NCI-H1092 (cell line): ENCODE data around the gene ARHGAP15.

Source experiments
- DNase-seq: peaks from one replicate; lab custom pipeline; 2025; lab: John Stamatoyannopoulos, UW

Gene ARHGAP15

DNA sequence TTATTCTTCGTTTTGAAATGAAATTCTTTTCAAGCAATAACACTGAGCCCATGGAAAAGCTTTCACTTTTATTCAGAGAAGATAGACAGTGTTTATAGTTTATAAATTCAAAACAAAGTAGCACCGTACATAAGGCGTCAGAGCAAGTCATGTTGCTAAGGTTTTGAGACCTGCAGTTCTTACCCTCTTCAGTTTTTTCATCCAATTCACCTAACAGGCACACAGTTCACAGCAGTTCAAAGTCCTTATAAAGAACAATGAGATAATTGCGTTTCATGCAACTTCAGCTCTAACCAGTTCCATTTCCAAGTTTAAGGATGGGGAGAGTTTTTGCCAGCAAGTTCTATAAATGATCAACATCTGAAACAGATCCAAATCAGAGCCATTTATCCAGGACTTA, 96.7 kb downstream of the ARHGAP15 start:
- DNase-seq = no peak

GRCh38 chr2:143226714-143227541, 97.7 kb downstream of the ARHGAP15 start:
- no peak for DNase-seq

DNA sequence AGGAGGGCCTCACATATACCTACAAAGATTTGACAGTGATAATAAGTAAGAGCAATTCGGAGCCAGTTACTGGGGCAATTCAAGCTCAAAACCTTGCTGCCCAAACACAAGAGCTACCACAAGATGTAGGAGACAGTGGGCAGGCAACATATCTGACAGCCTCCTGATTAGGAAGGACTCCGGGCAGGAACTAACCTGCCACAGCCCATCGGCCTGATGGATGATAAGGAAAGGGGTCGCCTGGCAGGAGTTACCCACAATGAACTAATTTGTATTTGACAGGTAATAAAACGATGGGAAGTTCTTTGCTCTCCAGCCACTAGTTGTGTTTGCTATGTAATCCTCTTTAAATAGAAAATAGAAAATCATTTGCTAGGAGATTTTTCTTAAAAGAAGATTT, 100.2 kb downstream of the ARHGAP15 start:
- DNase-seq = no peak

DNA sequence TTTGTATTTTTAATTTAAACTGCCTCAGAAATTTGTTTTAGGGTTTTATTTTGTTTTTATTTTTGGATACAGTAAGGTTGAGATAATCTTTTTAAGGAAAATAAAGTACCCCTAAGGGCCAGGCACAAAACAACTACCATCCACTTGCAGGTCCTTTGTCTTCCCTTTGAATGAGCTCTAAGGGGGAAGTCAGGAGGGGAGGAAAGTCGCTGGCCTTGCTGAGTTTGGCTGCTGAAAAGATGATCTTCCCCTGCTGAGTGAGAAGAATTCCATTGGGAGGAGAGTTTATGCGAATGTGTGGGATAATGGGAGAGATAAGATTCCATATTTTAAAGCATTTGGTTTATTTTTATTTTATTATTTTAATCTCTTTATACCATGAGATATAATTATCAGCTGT, 100.7 kb downstream of the ARHGAP15 start:
- DNase-seq = no peak

DNA sequence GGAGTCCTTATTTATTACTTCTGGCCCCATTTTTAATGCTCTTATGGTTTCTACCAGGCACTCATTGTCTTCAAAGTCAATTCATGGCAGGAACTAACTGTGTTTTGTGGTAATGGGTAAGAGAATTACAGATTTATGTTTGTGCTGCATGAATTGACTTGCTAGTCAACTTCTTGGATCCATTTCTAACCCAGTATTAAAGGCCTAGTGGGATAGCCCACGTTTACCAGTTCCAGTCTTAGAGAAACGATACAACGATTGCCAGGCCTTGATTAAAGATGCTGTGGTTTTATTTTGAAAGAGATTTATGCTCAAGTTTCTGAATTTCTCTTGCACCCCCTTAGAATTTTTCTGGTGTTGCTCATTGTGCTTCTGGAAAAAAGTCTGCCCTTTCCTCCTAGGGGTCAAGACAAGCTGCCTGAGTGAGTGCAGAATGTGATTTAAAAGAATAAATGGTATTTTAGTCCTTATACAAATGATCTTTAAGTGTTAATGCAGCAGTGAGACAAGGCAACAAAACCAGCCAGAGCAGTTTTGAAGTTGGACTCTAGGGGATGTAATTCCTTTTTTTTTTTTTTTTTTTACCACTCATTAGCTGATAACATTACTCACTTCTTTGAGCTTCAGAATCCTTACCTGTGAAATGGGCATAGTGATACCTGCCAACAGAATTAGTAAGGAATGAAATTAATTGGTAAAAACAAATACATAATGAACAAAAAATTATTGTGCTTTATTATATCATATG, 101.5 kb downstream of the ARHGAP15 start:
- DNase-seq = no peak

DNA sequence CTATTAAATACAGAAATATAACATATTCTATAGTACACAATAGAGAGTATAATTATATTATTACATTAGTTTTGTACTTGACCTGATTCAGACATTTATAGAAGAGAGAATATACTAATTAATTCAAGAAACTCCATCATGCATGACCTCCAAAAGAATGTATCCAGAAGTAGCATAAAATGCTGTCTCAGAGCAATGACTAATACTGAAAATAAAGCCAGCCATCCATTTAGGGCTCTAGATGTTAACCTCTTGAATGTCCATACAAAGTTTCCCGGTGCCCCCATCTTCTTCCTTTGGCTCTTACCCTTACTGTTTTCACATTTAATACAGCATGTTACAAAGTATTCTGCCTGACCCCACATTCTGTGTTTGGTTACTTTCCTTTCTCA, 102.0 kb downstream of the ARHGAP15 start:
- DNase-seq = no peak

DNA sequence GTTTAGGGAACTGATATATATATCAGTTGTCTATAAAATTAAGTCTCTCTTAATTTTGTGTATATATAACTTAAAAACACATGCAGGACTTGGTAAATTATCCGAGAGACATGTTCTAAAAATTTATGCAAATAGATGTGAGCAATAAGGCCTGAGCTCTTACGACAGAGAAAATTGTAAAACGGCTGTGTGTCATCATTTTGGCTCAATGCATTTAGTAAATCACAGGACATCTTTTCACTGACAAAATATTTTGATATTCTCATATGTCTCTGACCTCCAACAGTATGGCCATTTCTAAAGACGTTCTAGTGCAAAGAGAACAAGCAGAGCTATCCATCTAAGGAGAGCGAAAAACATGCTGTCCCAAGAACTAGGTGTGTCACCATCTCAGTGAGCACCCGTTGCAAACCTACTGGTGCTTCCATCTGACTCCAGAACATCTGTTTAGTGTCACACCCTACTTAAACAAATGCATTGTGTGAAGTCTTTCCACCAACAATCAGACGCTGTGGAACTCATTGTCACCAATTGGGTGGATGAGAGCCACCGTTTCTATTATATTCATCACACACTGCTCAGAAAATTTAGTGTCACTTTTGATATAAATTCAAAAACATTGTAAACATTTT, 108.0 kb downstream of the ARHGAP15 start:
- no peak for DNase-seq

- no peak for DNase-seq
Observed at GRCh38 chr2:143241403-143242088, 112.3 kb downstream of the ARHGAP15 start.

GRCh38 chr2:143246246-143246645, 117.0 kb downstream of the ARHGAP15 start:
- DNase-seq = no peak

- no peak for DNase-seq
Observed at GRCh38 chr2:143246815-143247744, 117.9 kb downstream of the ARHGAP15 start.

- no peak for DNase-seq
Observed at GRCh38 chr2:143248631-143249030, 119.4 kb downstream of the ARHGAP15 start.

- no peak for DNase-seq
Observed at GRCh38 chr2:143251681-143252080, 122.5 kb downstream of the ARHGAP15 start.

- no peak for DNase-seq
Observed at GRCh38 chr2:143252138-143252907, 123.1 kb downstream of the ARHGAP15 start.

GRCh38 chr2:143254110-143254509, 124.9 kb downstream of the ARHGAP15 start:
- DNase-seq = no peak

- DNase-seq = no peak
Observed at GRCh38 chr2:143255086-143255485, 125.9 kb downstream of the ARHGAP15 start.

DNA sequence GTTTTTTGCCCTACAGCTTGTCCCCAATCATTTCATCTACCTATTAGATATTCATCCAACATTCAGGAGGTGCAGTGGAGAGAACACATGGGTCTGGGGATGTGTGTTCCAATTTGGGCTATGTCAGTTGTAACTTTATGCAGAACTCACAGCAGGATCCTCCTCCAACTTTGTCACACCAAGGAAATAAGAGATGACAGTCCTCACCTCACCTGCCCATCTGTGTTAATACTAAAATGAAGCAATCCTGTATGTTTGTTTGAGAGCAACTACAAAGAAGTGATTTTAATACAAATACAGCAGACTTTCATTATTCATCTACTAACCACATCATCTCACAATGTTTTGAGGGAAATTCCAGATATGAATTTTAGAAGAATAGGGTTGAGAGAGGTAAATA, 126.7 kb downstream of the ARHGAP15 start:
- DNase-seq = no peak

DNA sequence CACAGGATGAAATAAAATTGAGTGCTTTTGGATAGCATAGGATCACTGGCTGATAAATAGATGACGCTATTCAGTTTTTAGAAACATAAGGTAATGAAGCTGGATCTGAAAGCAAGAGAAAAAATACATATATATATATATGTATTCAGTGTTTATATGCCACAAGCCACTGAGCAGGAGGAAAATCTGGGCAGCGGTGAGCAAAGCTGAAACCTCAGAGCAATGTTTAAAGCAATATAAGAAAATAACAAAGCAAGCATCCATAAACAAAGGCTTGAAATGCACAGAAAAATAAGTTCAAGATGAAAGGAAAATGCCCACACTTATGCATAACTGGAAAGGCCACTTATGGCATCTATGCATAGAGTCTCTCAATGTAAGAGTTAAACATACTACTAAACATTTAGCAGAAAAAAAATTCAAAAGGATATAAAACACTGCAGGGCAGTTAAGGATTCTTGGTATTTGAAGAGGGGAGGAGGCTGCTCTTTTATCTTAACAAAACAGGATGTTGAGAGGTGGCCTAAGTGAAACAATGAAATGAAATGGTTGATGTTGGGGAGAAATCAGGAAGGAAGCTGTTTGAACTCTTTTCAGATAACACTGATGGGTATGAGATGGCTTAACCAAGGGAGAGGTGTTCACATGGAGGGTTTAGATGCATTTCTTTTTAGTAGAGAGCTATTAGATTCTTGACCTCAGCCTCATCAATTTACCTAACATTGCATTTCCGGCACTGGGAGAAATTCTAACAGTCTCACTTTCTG, 129.1 kb downstream of the ARHGAP15 start:
- DNase-seq = no peak

DNA sequence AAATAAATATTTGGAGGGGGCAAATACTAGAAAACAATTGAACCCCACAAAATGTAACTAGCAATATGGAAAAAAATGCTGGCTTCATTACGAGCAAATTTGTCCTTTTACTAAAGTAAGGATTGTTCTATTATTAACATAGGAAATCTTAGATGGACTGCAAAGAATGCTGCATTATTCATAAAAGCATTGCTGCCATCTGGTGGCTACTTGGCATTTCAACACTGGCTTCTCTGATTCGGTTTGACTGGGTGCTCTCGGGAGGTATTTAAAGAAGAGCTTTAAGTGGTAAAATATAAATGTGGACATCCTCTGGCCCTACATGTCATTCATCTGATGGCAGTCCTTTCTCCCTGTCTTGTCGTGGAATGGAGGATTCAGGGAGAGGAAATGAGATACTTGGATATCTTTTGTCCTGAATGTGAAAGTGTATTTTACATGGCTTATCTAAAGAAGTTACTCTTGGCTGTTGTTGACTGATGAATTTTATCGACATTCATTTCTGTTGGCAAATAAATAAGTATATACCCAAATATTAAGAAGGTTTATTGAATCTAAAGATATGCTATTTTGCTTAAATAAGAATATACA, 130.2 kb downstream of the ARHGAP15 start:
- DNase-seq = peak; percentile 46

- no peak for DNase-seq
Observed at GRCh38 chr2:143261986-143262385, 132.8 kb downstream of the ARHGAP15 start.
